GM12801 (cell line): ENCODE measurements around the gene ZFAND2A.
A peak's percentile ranks its signal among the peaks of the same experiment; 100 is the strongest.

ENCODE experiments used
- TF ChIP-seq, protein P1 (sequence below): IDR thresholded peaks from one replicate; pipeline ENCODE4 v1.5.1; 2011; ENCODE audit warnings: control low read depth; ENCODE audit not compliant: insufficient read length; ENCODE audit errors: extremely low read depth

ZFAND2A gene

DNA sequence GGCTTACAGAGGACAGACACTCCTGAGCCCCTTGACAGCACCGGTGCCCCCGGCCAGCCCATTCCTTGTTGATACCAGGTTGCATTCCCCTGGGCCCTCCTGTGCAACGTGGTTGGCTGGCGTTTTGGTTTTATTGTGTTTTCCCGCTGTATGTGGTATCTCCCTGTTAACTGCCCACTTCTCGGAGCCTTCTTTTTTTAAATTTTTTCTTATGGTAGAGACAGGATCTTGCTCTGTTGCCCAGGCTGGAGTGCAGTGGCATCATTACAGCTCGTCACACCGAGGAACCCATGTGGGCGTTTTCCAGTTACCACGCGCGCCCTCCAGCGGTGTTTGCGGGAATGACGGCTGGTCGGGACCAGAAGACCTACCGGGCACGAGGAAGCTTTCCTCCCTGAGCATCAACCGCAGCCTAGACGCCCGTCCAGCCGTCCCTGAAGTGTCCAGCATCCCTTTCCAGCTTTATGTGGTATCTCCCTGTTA lies 16.9 kb upstream of the ZFAND2A start:
- TF ChIP-seq, protein P1, sequence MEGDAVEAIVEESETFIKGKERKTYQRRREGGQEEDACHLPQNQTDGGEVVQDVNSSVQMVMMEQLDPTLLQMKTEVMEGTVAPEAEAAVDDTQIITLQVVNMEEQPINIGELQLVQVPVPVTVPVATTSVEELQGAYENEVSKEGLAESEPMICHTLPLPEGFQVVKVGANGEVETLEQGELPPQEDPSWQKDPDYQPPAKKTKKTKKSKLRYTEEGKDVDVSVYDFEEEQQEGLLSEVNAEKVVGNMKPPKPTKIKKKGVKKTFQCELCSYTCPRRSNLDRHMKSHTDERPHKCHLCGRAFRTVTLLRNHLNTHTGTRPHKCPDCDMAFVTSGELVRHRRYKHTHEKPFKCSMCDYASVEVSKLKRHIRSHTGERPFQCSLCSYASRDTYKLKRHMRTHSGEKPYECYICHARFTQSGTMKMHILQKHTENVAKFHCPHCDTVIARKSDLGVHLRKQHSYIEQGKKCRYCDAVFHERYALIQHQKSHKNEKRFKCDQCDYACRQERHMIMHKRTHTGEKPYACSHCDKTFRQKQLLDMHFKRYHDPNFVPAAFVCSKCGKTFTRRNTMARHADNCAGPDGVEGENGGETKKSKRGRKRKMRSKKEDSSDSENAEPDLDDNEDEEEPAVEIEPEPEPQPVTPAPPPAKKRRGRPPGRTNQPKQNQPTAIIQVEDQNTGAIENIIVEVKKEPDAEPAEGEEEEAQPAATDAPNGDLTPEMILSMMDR = no peak

DNA sequence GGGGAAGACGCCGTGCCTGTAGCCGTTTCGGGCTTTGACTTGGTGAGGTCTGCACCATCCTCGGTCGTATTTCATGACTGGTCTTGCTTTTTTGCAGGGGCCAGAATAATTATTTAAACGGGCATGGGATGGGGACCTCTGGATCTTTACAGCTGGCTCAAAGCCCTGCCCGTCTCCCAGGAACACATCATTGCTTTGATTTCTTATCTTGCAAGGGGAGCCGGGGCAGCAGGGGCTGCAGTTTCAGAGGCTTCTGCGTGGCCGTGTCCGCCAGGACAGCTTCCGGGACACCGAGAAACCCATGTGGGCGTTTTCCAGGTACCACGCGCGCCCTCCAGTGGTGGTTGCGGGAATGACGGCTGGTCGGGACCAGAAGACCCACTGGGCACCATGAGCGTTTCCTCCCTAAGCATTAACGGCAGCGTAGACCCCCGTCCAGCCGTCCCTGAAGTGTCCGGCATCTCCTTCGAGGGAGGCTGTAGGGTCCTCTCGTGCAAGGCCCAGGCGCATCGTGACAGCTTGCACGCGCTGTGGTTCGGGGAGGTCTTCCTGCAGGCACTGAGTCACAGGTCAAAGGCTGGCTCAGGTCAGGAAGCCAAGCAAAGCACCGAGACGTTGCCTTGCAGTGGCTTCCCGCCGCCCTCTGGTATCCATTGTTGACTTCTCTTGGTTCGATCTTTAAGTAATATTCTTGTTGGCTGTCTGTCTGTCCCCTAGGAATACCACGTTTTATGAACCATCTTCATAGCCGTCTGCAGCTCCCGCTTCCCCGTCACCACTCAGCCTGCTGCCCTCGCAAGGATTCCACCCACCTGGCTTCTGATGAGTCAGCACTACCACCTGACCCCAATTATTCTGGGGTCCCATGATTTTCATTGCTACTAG lies 16.2 kb upstream of the ZFAND2A start:
- TF ChIP-seq, protein P1 = peak; percentile 8

DNA sequence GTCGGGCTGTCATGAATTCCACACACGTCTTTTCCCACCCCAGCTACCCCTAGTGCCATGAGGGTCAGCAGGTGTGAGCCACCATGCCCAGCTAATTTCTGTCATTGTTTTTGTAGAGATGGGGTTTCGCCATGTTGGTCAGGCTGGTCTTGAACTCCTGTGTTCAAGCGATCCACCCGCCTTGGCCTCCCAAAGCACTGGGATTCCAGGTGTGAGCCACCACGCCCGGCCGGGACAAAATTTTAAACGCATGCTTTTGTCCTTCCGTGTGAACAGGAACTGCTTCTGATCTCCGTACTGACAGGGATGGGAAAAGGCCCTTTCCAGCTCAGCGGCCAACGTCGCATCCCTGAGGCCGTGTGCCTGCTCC lies 15.6 kb upstream of the ZFAND2A start:
- TF ChIP-seq, protein P1 = no peak

DNA sequence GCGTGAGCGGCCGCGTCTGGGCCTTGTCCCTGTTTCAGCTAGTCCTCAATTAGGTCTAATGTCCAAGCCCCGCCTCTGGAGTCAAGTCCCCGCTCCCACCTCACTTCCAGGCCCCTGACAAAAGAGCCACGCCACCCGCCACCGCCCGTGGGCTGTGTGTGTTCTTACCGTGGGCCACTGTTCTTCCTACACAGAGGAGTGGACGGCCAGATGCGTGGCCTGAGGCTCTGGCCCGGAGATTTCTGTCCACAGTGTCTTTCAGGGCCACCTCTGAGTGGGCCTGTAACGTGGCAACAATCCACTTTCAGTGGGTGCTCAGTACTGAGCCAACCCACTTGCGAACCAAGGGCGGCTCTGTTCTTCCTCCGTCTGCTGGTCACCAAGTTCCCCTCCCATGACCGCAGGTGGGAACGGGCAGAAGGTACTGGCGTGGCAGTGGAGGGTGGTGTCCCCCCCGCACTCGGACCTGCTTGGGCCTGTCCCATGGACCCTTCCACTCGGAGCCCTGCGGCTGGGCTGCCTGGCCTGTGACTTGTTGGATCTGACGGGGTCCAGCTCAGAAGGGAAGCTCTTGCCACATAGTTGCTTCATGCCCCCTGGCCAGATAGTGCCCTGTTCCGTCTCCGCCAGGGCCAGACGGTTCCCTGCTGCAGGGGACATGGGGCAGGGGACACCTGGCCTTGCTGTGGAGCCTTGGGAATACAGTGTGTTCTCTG lies 15.0 kb upstream of the ZFAND2A start:
- TF ChIP-seq, protein P1 = no peak

DNA sequence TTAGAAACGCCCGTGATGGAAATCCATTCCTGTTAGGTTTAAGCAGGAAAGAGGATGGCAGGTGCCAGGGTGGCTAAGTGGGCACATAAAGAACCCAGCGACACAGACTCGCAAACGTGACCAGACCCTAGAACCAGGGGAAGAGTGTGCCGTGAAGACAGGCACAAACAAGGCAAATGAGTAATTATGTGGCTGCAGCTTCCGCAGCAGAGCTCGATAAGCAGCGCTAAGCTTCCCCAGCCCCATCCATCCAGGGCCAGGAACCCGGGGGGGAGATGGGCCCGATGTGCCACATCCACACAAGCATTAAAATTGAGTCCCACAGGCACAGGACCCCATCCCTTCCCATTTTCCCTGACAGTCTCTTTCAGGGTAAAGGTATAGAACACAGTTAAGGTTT lies 14.0 kb upstream of the ZFAND2A start:
- TF ChIP-seq, protein P1 = no peak

DNA sequence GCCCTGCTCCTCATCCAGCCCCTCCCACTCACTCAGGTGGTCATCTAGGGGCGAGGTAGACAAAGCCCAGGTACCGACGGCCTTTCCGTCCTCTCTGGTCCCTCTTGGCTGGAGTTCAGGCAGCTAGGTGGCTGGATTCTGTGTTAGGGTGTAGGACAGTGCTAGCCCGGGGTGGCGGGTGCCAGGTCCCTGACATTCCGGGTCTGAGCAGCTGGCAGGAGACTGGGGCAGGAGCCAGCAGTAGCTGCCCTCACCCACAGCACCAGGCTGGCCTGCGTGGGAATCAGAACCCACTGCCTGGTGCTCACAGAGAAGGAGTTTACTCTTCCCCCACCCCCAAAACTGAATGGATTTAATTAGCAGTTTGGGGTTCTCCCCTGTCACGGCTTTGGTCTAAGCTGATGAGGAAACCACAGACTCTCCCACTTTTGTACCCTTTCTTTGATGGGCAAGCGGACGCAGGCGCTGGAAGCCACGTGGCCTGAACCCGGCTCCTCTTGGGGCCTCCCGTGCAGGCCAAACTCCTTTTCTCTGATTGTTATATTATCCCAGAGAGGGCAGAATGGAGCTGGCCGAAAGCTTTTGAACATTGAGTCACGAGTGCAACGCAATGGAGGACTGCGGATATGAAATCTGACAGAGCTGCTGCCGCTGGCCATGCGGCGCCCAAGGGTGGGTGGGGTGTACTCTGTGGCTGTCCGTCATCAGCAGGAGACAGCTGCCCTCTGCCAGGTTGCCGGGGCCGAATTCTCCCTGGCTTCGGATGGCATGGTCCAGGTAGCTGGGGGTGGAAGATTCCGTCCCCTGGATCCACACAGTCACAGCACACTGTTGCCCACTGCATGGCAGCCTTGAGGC lies 12.9 kb upstream of the ZFAND2A start:
- TF ChIP-seq, protein P1 = no peak
